ENCODE results near the gene GRAMD1A. TPM values are rescaled to one million over a fixed set of nuclear protein-coding genes. Genes with fewer than 3 reads are reported as not detected.

GRAMD1A gene
- total and polyA plus RNA-seq, 9 of the 15 experiments (the other 6 are each of a cell fraction or from before 2014, with no cell fraction given): 1.4 to 63.8 (median 38.5) TPM

DNA sequence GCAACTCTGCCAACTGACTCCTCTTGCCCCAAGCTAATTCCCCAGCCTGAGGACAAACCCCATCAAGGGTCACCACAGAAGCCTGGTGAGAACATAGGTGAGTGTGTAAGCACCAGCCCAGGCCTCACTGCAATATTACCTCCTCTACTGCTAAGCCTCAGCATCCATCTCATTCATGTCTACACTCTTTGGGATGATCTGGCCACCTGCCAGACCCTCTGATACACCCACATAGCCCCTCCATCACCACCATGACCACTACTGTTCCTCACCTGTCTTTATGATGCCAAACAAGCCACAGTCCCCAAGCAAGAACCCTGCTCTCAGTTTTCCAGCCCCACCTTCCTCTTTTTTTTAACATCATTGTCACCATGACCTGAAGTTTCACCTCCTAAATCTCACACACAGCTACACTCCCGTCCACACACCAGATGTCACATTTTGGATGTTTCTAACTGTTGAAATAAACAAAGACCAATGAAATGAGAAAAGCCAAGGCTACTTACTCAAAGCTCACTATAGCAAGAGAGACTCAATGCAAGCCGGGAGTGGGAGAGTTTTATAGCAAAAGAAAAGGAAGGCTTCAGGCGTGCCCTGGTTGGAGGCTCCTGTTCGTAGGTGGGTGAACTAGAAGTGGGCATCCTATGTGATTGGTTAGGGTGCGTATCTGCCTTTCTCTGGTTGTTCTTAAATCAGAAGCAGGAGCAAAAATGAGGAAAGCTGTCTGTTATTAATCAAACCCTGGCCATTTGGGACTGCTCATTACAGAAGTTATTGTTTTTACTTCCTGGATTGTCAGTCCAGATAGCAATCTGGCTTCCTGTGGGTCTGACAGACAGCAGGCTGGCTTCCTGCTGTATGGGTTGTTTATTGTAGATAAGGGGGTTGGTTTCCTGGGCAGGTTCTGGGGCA lies 38.1 kb upstream of the GRAMD1A start (continued):
- TF ChIP-seq, protein P1, sequence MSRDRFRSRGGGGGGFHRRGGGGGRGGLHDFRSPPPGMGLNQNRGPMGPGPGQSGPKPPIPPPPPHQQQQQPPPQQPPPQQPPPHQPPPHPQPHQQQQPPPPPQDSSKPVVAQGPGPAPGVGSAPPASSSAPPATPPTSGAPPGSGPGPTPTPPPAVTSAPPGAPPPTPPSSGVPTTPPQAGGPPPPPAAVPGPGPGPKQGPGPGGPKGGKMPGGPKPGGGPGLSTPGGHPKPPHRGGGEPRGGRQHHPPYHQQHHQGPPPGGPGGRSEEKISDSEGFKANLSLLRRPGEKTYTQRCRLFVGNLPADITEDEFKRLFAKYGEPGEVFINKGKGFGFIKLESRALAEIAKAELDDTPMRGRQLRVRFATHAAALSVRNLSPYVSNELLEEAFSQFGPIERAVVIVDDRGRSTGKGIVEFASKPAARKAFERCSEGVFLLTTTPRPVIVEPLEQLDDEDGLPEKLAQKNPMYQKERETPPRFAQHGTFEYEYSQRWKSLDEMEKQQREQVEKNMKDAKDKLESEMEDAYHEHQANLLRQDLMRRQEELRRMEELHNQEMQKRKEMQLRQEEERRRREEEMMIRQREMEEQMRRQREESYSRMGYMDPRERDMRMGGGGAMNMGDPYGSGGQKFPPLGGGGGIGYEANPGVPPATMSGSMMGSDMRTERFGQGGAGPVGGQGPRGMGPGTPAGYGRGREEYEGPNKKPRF (IDR thresholded peaks at IDR 0.05; ENCODE audit: low read depth, low read length): no peak
- TF ChIP-seq MGA (IDR thresholded peaks at IDR 0.05) (peak; percentile 18; the same call in 1 of the 2 replicates), EP300 (IDR thresholded peaks at IDR 0.05; ENCODE audit: low read length) (peak; percentile 92), SRSF9 (IDR thresholded peaks at IDR 0.05; ENCODE audit: borderline replicate concordance, low read depth, low read length) (no peak), EZH2 (IDR thresholded peaks at IDR 0.05; ENCODE audit: borderline replicate concordance, low read depth, low read length) (no peak), NR1H2 (CRISPR knock-in tag; IDR thresholded peaks at IDR 0.05) (no peak), ZSCAN32 (CRISPR knock-in tag; IDR thresholded peaks at IDR 0.05) (no peak), CREBBP (IDR thresholded peaks at IDR 0.05; ENCODE audit: low read depth, low read length) (no peak), SMC3 (conservative IDR thresholded peaks at IDR 0.05; ENCODE audit: insufficient read depth, low read depth, low read length) (no peak), PHTF2 (CRISPR knock-in tag; IDR thresholded peaks at IDR 0.05) (no peak), HNRNPK (IDR thresholded peaks at IDR 0.05; ENCODE audit: low read depth, low read length, poor library complexity, severe bottlenecking) (no peak), DACH1 (IDR thresholded peaks at IDR 0.05; ENCODE audit: partially characterized antibody) (no peak), CTBP1 (IDR thresholded peaks at IDR 0.05; ENCODE audit: borderline replicate concordance) (peak; percentile 42; the same call in 1 of the 2 replicates), C11orf30 (IDR thresholded peaks at IDR 0.05; ENCODE audit: low read depth) (no peak)
